Neural cell (in vitro differentiated cells): ENCODE data around the gene PNPLA1. TPM values are rescaled to one million over a fixed set of nuclear protein-coding genes. Genes with fewer than 3 reads are reported as not detected.

Experiments
- H2AFZ ChIP-seq: fragments of 200-600, 300-800 bp; sonication (generic), shearing (Covaris generic); 2 replicates; pipeline ENCODE4 v1.6.0; 2014; ENCODE audit warnings: low read depth, mild to moderate bottlenecking, antibody characterized with exemption, low read length, moderate library complexity
- H3F3A ChIP-seq: fragments of 200-600 bp; shearing (Covaris generic); 2 replicates; pipeline ENCODE4 v1.6.1; 2016; ENCODE audit warnings: mild to moderate bottlenecking, moderate library complexity, mixed read lengths, antibody characterized with exemption, low read length; ENCODE audit not compliant: insufficient read depth, poor library complexity, severe bottlenecking
- H3K27ac ChIP-seq: fragments of 200-600, 300-800 bp; sonication (generic), shearing (Covaris generic); 2 replicates; pipeline ENCODE4 v1.5.1; 2014; ENCODE audit warnings: mild to moderate bottlenecking, low read length, moderate library complexity
- H3K27me3 ChIP-seq: fragments of 300-800, 200-600 bp; sonication (generic), shearing (Covaris generic); 2 replicates; pipeline ENCODE4 v1.6.0; 2014; ENCODE audit warnings: mild to moderate bottlenecking, low read depth, low read length, moderate library complexity; ENCODE audit not compliant: insufficient read depth
- H3K36me3 ChIP-seq: fragments of 300-800, 200-600 bp; sonication (generic), shearing (Covaris generic); 2 replicates; pipeline ENCODE4 v1.5.1; 2014; ENCODE audit warnings: mild to moderate bottlenecking, antibody characterized with exemption, low read length, moderate library complexity; ENCODE audit not compliant: insufficient read depth
- H3K4me2 ChIP-seq: fragments of 300-800, 200-600 bp; sonication (generic), shearing (Covaris generic); 2 replicates; pipeline ENCODE4 v1.6.0; 2014; ENCODE audit warnings: mild to moderate bottlenecking, low read length
- H3K4me3 ChIP-seq: fragments of 300-800, 200-600 bp; sonication (generic), shearing (Covaris generic); 2 replicates; pipeline ENCODE4 v1.5.1; 2014; ENCODE audit warnings: mild to moderate bottlenecking, low read length, moderate library complexity
- H3K79me2 ChIP-seq: fragments of 200-600 bp; shearing (Covaris generic); replicated peaks from 2 replicates; pipeline ENCODE4 v1.6.0; 2014; ENCODE audit warnings: mild to moderate bottlenecking, low read length, moderate library complexity; ENCODE audit not compliant: insufficient read depth
- H3K9ac ChIP-seq: fragments of 300-800, 200-600 bp; sonication (generic), shearing (Covaris generic); 2 replicates; pipeline ENCODE4 v1.6.1; 2016; ENCODE audit warnings: mild to moderate bottlenecking, low read length, mixed read lengths
- H3K9me2 ChIP-seq: fragments of 200-600 bp; shearing (Covaris generic); 2 replicates; pipeline ENCODE4 v1.6.1; 2016; ENCODE audit warnings: mild to moderate bottlenecking, low read length, mixed read lengths; ENCODE audit not compliant: insufficient read depth
- H3K9me3 ChIP-seq: fragments of 200-600, 300-800 bp; sonication (generic), shearing (Covaris generic); 2 replicates; pipeline ENCODE4 v1.6.1; 2016; ENCODE audit warnings: mild to moderate bottlenecking, mixed run types, low read length, moderate library complexity, mixed read lengths
- H4K20me1 ChIP-seq: fragments of 200-600 bp; shearing (Covaris generic); 2 replicates; pipeline ENCODE4 v1.6.1; 2016; ENCODE audit warnings: mild to moderate bottlenecking, mixed run types; ENCODE audit not compliant: insufficient read depth
- CTCF ChIP-seq: fragments of 450-650 bp; IDR thresholded peaks from 2 replicates; pipeline ENCODE4 v1.5.1; 2014; ENCODE audit warnings: antibody characterized with exemption, mild to moderate bottlenecking, moderate library complexity; ENCODE audit not compliant: poor library complexity, severe bottlenecking
- EP300 ChIP-seq: fragments of 450-650 bp; conservative IDR thresholded peaks from 2 replicates; pipeline ENCODE4 v1.6.1; 2014; ENCODE audit warnings: antibody characterized with exemption, mild to moderate bottlenecking, moderate library complexity; ENCODE audit not compliant: poor library complexity, severe bottlenecking
- EZH2 ChIP-seq: fragments of 200-600, 300-800 bp; shearing (Covaris generic), sonication (generic); IDR thresholded peaks from 2 replicates; pipeline ENCODE4 v1.6.1; 2014; ENCODE audit warnings: antibody characterized with exemption, low read length, borderline replicate concordance, mild to moderate bottlenecking; ENCODE audit not compliant: insufficient read depth, poor library complexity, severe bottlenecking
- MXI1 ChIP-seq: fragments of 450-650 bp; conservative IDR thresholded peaks from 2 replicates; pipeline ENCODE4 v1.6.1; 2014; ENCODE audit warnings: antibody characterized with exemption, mild to moderate bottlenecking; ENCODE audit not compliant: poor library complexity, severe bottlenecking
- POLR2AphosphoS5 ChIP-seq: IDR thresholded peaks from 2 replicates; pipeline ENCODE4 v1.6.1; 2012
- RAD21 ChIP-seq: fragments of 450-650 bp; conservative IDR thresholded peaks from 2 replicates; pipeline ENCODE4 v1.6.1; 2014; ENCODE audit warnings: antibody characterized with exemption, mild to moderate bottlenecking, moderate library complexity
- SMC3 ChIP-seq: fragments of 450-650 bp; conservative IDR thresholded peaks from 2 replicates; pipeline ENCODE4 v1.6.1; 2014; ENCODE audit warnings: antibody characterized with exemption, mild to moderate bottlenecking, moderate library complexity; ENCODE audit not compliant: poor library complexity
- TAF1 ChIP-seq: IDR thresholded peaks from 2 replicates; pipeline ENCODE4 v1.6.1; 2012; ENCODE audit warnings: low read depth
- polyA plus RNA-seq: library from polyadenylated mRNA; depleted of rRNA; stranded (reverse); fragments of >200 nt; gene quantifications from 2 replicates; pipeline ENCODE4 v1.2.3, GENCODE V29; 2014
- TF ChIP-seq, protein P1 (sequence below): IDR thresholded peaks from 2 replicates; pipeline ENCODE4 v1.6.1; 2012; ENCODE audit warnings: borderline replicate concordance

Gene PNPLA1
- polyA plus RNA-seq, 1 donor from 2014 or later: not detected

DNA sequence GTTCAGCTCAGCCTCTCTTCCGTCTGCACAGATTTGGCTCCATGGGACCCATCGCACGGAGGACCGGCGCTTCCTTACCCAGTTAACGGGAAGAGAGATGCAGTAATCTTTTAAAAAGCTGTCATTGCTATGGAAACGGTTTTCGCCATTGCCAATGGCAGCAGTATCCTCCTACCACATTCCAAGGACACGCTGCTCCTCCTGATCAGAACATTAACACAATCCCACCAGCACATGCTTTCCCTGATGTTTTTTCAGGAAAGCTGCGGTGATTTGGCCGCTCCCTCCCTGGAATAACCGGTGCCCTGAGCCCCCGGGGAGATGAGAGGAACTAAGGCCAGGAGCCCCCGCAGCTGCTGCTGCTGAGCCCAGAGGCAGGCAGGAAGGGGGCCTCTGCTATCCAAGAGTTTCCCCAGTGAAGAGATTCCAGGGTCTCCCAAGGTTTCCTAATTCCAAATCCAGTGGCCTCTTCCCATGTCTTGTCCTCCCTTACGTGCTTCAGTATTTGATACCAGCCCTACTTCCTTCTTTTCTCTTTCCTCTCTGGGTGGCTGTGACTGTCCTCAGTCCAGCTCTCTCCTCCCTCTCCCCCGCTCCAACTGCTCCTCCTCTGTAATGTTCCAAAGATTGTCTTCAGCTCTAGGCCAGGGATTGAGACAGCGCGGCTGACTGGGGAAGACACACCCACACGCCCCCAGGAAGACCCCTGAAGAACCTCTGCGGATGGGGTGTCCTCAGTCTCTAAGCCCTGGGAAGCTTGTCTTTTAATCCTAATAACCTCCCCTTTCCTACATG lies 64.3 kb downstream of the PNPLA1 start:
- H3F3A ChIP-seq: no peaks in the 10 kb centered on the region
- H4K20me1 ChIP-seq: no peaks in the 10 kb centered on the region
- H3K4me3 ChIP-seq: peak overlapping the region; percentile 28
- TF ChIP-seq SMC3: no peak
- TF ChIP-seq CTCF: no peak
- peak; percentile 26 for TF ChIP-seq POLR2AphosphoS5
- TF ChIP-seq, protein P1, sequence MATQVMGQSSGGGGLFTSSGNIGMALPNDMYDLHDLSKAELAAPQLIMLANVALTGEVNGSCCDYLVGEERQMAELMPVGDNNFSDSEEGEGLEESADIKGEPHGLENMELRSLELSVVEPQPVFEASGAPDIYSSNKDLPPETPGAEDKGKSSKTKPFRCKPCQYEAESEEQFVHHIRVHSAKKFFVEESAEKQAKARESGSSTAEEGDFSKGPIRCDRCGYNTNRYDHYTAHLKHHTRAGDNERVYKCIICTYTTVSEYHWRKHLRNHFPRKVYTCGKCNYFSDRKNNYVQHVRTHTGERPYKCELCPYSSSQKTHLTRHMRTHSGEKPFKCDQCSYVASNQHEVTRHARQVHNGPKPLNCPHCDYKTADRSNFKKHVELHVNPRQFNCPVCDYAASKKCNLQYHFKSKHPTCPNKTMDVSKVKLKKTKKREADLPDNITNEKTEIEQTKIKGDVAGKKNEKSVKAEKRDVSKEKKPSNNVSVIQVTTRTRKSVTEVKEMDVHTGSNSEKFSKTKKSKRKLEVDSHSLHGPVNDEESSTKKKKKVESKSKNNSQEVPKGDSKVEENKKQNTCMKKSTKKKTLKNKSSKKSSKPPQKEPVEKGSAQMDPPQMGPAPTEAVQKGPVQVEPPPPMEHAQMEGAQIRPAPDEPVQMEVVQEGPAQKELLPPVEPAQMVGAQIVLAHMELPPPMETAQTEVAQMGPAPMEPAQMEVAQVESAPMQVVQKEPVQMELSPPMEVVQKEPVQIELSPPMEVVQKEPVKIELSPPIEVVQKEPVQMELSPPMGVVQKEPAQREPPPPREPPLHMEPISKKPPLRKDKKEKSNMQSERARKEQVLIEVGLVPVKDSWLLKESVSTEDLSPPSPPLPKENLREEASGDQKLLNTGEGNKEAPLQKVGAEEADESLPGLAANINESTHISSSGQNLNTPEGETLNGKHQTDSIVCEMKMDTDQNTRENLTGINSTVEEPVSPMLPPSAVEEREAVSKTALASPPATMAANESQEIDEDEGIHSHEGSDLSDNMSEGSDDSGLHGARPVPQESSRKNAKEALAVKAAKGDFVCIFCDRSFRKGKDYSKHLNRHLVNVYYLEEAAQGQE: peak; percentile 98
- no peaks in the 10 kb centered on the region for H3K36me3 ChIP-seq
- no peaks in the 10 kb centered on the region for H3K9me3 ChIP-seq
- peak overlapping the region; percentile 43 for H3K9ac ChIP-seq
- H3K79me2 ChIP-seq: no peaks in the 10 kb centered on the region
- peak overlapping the region; percentile 54 for H3K27ac ChIP-seq
- no peaks in the 10 kb centered on the region for H3K27me3 ChIP-seq
- H2AFZ ChIP-seq: no peak overlapping the region
- H3K4me2 ChIP-seq: peak overlapping the region; percentile 2
- no peaks in the 10 kb centered on the region for H3K9me2 ChIP-seq

DNA sequence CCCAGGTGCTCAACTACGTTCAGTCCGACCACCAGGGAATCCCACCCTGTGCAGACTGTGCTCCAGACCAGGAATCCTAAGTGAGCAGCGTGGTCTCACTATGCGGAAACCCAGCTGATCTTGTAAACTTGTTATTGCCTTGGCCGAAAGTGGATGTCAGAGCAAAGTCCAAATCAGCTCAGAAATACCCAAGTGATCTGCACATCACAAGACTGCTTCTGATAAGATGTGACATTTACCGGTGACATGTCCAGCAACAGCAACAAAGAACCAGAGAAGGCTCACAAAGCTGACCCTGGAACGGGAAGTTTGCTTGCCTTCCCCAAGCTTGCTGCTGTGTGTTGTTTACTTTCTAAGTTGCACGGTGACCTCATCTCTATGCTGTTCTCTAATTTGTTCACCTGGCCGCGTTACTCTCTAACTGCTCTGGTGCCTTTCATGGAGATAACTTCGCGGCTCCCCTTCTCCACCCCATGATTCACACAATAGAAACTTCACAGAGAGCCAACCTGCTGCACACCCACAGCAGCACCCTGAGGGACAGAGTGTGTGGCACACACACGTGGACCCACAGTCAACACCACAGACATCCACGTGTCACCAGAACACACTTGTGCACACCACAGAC lies 65.1 kb downstream of the PNPLA1 start:
- Histone ChIP-seq H3K36me3 (no peaks in the 10 kb centered on the region), H4K20me1 (no peaks in the 10 kb centered on the region), H3F3A (no peaks in the 10 kb centered on the region), H3K4me3 (no peak overlapping the region), H3K79me2 (no peaks in the 10 kb centered on the region), H2AFZ (no peak overlapping the region), H3K9ac (no peak overlapping the region), H3K4me2 (no peak overlapping the region), H3K27ac (no peak overlapping the region), H3K27me3 (no peaks in the 10 kb centered on the region), H3K9me2 (no peaks in the 10 kb centered on the region), H3K9me3 (no peaks in the 10 kb centered on the region)
- TF ChIP-seq, protein P1: no peak
- no peak for TF ChIP-seq CTCF
- no peak for TF ChIP-seq RAD21
- no peak for TF ChIP-seq MXI1
- no peak for TF ChIP-seq SMC3
- TF ChIP-seq POLR2AphosphoS5: no peak
- TF ChIP-seq EZH2: no peak
- no peak for TF ChIP-seq TAF1
- TF ChIP-seq EP300: no peak
